ENCODE results near the gene EXOC2.

DNA sequence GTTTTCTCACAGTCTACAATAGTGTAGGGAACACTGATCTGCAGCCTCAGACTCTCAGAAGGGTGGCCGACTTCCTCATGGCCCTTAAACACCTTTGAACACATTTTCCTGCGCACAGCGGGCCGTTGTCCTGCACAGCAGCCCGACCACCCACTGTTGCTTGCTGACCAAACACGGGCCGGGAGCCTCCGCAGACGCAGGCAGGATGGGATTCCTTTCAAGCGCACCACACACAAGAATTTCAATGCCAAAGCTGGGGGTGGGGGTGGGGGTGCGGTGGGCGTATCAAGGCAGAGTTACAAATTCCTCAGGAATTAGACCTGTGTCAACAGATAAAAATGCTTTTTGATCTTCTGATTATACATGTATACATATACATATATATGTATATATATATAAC lies 110.6 kb downstream of the EXOC2 start:
- no peak for TF ChIP-seq POLR2A (IDR thresholded peaks at IDR 0.05)
- TF ChIP-seq, protein P1, sequence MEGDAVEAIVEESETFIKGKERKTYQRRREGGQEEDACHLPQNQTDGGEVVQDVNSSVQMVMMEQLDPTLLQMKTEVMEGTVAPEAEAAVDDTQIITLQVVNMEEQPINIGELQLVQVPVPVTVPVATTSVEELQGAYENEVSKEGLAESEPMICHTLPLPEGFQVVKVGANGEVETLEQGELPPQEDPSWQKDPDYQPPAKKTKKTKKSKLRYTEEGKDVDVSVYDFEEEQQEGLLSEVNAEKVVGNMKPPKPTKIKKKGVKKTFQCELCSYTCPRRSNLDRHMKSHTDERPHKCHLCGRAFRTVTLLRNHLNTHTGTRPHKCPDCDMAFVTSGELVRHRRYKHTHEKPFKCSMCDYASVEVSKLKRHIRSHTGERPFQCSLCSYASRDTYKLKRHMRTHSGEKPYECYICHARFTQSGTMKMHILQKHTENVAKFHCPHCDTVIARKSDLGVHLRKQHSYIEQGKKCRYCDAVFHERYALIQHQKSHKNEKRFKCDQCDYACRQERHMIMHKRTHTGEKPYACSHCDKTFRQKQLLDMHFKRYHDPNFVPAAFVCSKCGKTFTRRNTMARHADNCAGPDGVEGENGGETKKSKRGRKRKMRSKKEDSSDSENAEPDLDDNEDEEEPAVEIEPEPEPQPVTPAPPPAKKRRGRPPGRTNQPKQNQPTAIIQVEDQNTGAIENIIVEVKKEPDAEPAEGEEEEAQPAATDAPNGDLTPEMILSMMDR (IDR thresholded peaks at IDR 0.05): no peak

Data from lower leg skin (tissue), 3 donors.